ENCODE measurements around the gene HIPK3. TPM values are rescaled to one million over a fixed set of nuclear protein-coding genes. Genes with fewer than 3 reads are reported as not detected.

HIPK3 gene
- total and polyA plus RNA-seq, 2 donors (not counting 3 experiments of a cell fraction or from before 2014, with no cell fraction given) = 13.3 to 36.1 TPM

- H3K27ac ChIP-seq (ENCODE audit: insufficient read depth, low read depth, low read length) = no peak overlapping the region
- POLR2A ChIA-PET = no interaction called here
- no peaks in the 10 kb centered on the region for H3K79me2 ChIP-seq (ENCODE audit: control insufficient read depth, insufficient read depth, low read length)
- no peaks in the 10 kb centered on the region for H3K9me1 ChIP-seq (replicated peaks; ENCODE audit: control insufficient read depth, extremely low read depth, insufficient read depth, low read length)
- BruUV-seq (replicated peaks) = no TSS peak
- FAIRE-seq = no peak
- intact Hi-C loops (cut with micrococcal nuclease) = no loop called here
- CTCF ChIA-PET = interaction anchor here (1.4 to 2.0 kb wide), 2 partner anchors 332 to 384 kb away, joined by 4 to 5 read pairs; no protein-coding TSS in a partner anchor
- no peak for DNase-seq (ENCODE audit: low read depth, low spot score)
- H3K27me3 ChIP-seq (ENCODE audit: control insufficient read depth in 2 of 2, insufficient read depth in 2 of 2, low read length in 2 of 2) = no peaks in the 10 kb centered on the region
- no peak overlapping the region for H2AFZ ChIP-seq (ENCODE audit: low read depth, low read length)
- H3K36me3 ChIP-seq (ENCODE audit: control insufficient read depth in 2 of 2, extremely low read depth in 1 of 2, insufficient read depth in 2 of 2, low read length in 2 of 2) = peaks cover 3 to 5% of the 10 kb centered on the region in 2 experiments
- dilution Hi-C loops (cut with MboI; ENCODE audit: extremely low pct_ligation_motif_present, low sequenced_read_pairs) = no loop called here
- no peaks in the 10 kb centered on the region for H4K20me1 ChIP-seq (replicated peaks; ENCODE audit: control insufficient read depth, extremely low read depth, insufficient read depth, low read length)
- H3K4me3 ChIP-seq (replicated peaks in 1 of 3; ENCODE audit: insufficient read depth in 1 of 3, low read depth in 1 of 3, low read length in 3 of 3) = no peak overlapping the region
- TF ChIP-seq FOS (IDR thresholded peaks at IDR 0.05; ENCODE audit: borderline replicate concordance, insufficient read depth, low read length) = no peak
- TF ChIP-seq JUN (IDR thresholded peaks at IDR 0.05; ENCODE audit: borderline replicate concordance, insufficient read depth, insufficient read length, low read depth) = no peak
- no peak for TF ChIP-seq MAX (IDR thresholded peaks at IDR 0.05; ENCODE audit: insufficient read depth, insufficient read length)
- TF ChIP-seq POLR2AphosphoS5 (IDR thresholded peaks at IDR 0.05; ENCODE audit: insufficient read depth, low read depth, low read length) = no peak
- TF ChIP-seq POLR2A (IDR thresholded peaks at IDR 0.05; ENCODE audit: low read depth, low read length) = no peak
- TF ChIP-seq EZH2 (IDR thresholded peaks at IDR 0.05; ENCODE audit: borderline replicate concordance, low read depth, low read length, severe bottlenecking) = no peak
- H3K4me2 ChIP-seq (ENCODE audit: insufficient read depth, low read length) = no peak overlapping the region
- no peaks in the 10 kb centered on the region for H3K4me1 ChIP-seq (ENCODE audit: control insufficient read depth, extremely low read depth, insufficient read depth, low read length)
- no peak overlapping the region for H3K9ac ChIP-seq (replicated peaks; ENCODE audit: extremely low read depth, insufficient read depth, low read length)
- no peaks in the 10 kb centered on the region for H3K9me3 ChIP-seq (replicated peaks; ENCODE audit: control insufficient read depth, insufficient read depth, low read length)
Observed at GRCh38 chr11:33358150-33358831, 101.1 kb downstream of the HIPK3 start.

GRCh38 chr11:33360642-33361041 lies 103.5 kb downstream of the HIPK3 start:
- no TSS peak for BruUV-seq (replicated peaks)
- intact Hi-C loops (cut with micrococcal nuclease) = no loop called here
- POLR2A ChIA-PET = no interaction called here
- TF ChIP-seq MYC (IDR thresholded peaks at IDR 0.05; ENCODE audit: low read depth, low read length) = no peak
- no peak for TF ChIP-seq FOS (IDR thresholded peaks at IDR 0.05; ENCODE audit: borderline replicate concordance, insufficient read depth, low read length)
- TF ChIP-seq EZH2 (IDR thresholded peaks at IDR 0.05; ENCODE audit: borderline replicate concordance, low read depth, low read length, severe bottlenecking) = no peak
- no peak for TF ChIP-seq POLR2A (IDR thresholded peaks at IDR 0.05; ENCODE audit: low read depth, low read length)
- TF ChIP-seq, protein P1, sequence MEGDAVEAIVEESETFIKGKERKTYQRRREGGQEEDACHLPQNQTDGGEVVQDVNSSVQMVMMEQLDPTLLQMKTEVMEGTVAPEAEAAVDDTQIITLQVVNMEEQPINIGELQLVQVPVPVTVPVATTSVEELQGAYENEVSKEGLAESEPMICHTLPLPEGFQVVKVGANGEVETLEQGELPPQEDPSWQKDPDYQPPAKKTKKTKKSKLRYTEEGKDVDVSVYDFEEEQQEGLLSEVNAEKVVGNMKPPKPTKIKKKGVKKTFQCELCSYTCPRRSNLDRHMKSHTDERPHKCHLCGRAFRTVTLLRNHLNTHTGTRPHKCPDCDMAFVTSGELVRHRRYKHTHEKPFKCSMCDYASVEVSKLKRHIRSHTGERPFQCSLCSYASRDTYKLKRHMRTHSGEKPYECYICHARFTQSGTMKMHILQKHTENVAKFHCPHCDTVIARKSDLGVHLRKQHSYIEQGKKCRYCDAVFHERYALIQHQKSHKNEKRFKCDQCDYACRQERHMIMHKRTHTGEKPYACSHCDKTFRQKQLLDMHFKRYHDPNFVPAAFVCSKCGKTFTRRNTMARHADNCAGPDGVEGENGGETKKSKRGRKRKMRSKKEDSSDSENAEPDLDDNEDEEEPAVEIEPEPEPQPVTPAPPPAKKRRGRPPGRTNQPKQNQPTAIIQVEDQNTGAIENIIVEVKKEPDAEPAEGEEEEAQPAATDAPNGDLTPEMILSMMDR (IDR thresholded peaks at IDR 0.05; ENCODE audit: extremely low read depth in 1 of 2, insufficient read depth in 1 of 2, low read depth in 1 of 2, low read length in 2 of 2) = no peak
- no peak for TF ChIP-seq POLR2AphosphoS5 (IDR thresholded peaks at IDR 0.05; ENCODE audit: insufficient read depth, low read depth, low read length)
- no peaks in the 10 kb centered on the region for H4K20me1 ChIP-seq (replicated peaks; ENCODE audit: control insufficient read depth, extremely low read depth, insufficient read depth, low read length)
- H2AFZ ChIP-seq (ENCODE audit: low read depth, low read length) = no peak overlapping the region
- H3K27me3 ChIP-seq (ENCODE audit: control insufficient read depth in 2 of 2, insufficient read depth in 2 of 2, low read length in 2 of 2) = no peaks in the 10 kb centered on the region
- no peaks in the 10 kb centered on the region for H3K79me2 ChIP-seq (ENCODE audit: control insufficient read depth, insufficient read depth, low read length)
- no peak overlapping the region for H3K27ac ChIP-seq (ENCODE audit: insufficient read depth, low read depth, low read length)
- FAIRE-seq (no peak), DNase-seq (ENCODE audit: low read depth, low spot score) (no peak)
- H3K36me3 ChIP-seq (ENCODE audit: control insufficient read depth in 2 of 2, extremely low read depth in 1 of 2, insufficient read depth in 2 of 2, low read length in 2 of 2) = no peaks in the 10 kb centered on the region
- H3K4me2 ChIP-seq (ENCODE audit: insufficient read depth, low read length) = no peak overlapping the region
- dilution Hi-C loops (cut with MboI; ENCODE audit: extremely low pct_ligation_motif_present, low sequenced_read_pairs) = no loop called here
- no peaks in the 10 kb centered on the region for H3K9me1 ChIP-seq (replicated peaks; ENCODE audit: control insufficient read depth, extremely low read depth, insufficient read depth, low read length)
- H3K9ac ChIP-seq (replicated peaks; ENCODE audit: extremely low read depth, insufficient read depth, low read length) = no peak overlapping the region
- CTCF ChIA-PET = interaction anchor here (1.6 to 6.2 kb wide), 3 partner anchors 326 to 382 kb away, joined by 9 to 107 read pairs (median 73); no protein-coding TSS in a partner anchor
- H3K4me3 ChIP-seq (replicated peaks in 1 of 3; ENCODE audit: insufficient read depth in 1 of 3, low read depth in 1 of 3, low read length in 3 of 3) = no peak overlapping the region
- no peaks in the 10 kb centered on the region for H3K4me1 ChIP-seq (ENCODE audit: control insufficient read depth, extremely low read depth, insufficient read depth, low read length)
- H3K9me3 ChIP-seq (replicated peaks; ENCODE audit: control insufficient read depth, insufficient read depth, low read length) = no peaks in the 10 kb centered on the region
